GM12872 (cell line): ENCODE results near the gene MACROD2.

ENCODE experiments used
- TF ChIP-seq, protein P1 (sequence below): IDR thresholded peaks from 3 replicates; pipeline ENCODE4 v1.5.1; 2011; ENCODE audit warnings: low read depth, mild to moderate bottlenecking, low read length, moderate library complexity; ENCODE audit not compliant: insufficient read depth

Gene MACROD2

DNA sequence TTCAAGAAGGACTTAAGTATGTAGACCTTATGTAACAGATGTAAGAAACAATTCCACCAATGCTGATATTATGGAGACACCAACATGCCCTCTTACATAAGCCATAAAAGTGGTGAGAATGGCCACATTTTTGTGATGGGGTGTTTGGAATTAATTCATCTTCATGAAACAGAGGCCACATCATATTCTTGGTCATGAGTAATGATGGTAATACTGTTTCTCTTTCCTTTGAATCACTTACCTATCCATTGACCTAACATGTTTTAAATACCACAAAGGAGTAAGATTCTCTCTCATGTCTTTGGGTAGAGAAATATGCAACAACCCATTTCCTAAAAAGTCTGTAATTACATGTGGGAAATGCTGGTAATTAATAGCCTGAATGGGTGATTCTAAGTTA is 887.5 kb downstream of the MACROD2 start:
- TF ChIP-seq, protein P1, sequence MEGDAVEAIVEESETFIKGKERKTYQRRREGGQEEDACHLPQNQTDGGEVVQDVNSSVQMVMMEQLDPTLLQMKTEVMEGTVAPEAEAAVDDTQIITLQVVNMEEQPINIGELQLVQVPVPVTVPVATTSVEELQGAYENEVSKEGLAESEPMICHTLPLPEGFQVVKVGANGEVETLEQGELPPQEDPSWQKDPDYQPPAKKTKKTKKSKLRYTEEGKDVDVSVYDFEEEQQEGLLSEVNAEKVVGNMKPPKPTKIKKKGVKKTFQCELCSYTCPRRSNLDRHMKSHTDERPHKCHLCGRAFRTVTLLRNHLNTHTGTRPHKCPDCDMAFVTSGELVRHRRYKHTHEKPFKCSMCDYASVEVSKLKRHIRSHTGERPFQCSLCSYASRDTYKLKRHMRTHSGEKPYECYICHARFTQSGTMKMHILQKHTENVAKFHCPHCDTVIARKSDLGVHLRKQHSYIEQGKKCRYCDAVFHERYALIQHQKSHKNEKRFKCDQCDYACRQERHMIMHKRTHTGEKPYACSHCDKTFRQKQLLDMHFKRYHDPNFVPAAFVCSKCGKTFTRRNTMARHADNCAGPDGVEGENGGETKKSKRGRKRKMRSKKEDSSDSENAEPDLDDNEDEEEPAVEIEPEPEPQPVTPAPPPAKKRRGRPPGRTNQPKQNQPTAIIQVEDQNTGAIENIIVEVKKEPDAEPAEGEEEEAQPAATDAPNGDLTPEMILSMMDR: no peak

DNA sequence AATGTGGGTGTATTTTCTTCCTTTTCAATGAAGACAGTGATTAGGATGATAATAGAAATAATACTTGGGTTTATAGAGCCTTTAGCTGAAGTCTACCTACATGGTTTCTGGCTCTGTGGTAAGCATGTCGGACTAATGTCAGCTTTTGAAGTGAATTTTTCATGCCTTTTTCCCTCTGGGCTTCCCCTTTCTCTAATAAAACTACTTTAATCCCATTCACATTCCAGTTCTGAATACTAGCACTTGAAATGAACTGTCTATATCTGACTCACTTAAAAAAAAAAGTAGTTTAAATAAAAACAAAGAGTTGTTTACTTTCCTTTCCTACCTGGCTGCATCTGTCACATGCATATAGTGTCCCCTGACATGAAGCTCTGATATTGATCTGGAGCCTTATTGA is 888.0 kb downstream of the MACROD2 start:
- TF ChIP-seq, protein P1: no peak

DNA sequence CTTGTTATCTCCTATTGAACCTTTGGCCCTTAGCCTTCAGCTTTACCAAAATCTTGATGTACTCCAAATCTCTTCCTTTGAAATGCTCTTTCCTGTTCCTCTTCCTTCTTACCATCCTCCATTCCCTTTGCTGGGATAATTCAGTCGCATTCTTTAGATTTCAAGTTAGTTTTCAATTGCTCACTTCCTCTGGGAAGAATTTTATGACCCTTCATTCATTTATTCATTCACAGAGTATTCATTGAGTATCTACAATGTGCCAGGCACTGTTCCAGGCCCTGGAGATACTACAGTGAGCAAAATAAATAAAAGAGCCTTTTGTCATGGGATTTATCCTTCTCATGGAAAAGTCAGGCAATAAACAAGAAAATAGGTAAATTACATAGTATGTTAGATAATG is 890.3 kb downstream of the MACROD2 start:
- TF ChIP-seq, protein P1: no peak

DNA sequence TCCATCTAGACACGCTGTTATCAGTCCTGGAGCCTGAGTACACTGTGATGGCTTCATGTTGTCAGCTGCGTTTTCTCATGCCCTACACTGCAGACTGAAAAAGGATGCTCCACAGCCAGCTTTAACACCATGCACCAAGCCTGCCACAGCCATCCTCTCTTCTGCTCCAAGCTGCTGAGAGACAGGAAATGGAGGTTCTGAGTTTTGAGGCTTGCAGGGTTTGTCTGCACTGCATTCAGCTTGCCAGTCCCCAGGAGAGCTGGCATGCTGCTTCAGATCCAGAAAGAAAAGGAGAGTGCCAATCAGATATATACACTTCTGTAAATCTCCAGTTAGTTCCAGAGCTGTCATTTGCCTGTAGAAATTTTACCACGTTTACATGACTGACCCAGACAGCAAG is 892.8 kb downstream of the MACROD2 start:
- TF ChIP-seq, protein P1: no peak

DNA sequence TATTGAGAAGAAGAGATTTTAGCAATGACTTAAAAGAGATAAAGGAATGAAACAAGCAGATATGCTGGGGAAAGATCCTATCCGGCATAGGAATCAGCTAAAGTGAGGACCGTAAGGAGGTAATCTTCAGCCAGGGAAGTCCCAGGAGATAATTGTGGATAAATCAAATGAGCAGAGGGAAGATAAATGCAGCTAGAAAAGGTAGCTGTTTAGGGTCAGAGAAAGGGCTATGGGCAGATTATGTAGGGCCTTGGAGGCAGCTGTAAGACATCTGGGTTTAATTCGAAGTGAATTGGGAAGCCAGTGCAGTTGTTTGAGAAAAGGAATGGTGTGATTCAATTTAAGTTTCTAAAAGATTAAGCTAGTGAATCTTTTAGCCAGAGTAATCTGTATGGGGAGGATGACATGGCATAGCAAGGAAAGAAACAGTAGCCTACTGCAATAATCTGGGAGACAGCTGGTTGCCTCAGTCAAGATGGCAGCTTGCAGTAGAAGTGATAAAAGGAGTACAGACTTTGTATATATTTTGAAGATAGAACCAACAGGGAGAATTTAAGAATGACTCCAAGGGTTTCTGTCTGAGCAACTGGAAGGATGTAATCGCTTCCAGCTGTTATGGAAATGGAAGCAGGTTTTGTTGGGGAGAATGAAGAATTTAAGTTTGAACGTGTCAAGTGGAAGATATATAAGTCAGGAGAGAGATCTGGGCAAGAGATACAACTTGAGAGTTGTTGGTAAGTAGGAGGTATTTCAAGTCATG is 894.4 kb downstream of the MACROD2 start:
- TF ChIP-seq, protein P1: no peak

DNA sequence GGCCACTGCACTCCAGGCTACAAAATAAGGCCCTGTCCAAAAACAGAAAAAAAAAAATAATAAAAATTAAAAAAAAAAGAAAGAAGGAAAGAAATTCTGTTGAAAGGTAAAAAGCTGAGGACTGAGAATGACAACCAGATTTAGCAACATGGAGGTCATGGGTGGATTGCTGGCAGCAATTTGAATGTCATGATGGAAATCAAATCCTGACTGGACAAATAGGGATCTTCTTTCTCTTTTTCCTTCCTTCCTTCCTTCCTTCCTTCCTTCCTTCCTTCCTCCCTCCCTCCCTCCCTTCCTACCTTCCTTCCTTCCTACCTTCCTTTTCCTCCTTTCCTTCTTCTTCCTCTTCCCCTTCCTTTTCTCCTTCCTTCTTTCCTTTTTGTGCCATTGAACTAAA is 895.4 kb downstream of the MACROD2 start:
- TF ChIP-seq, protein P1: no peak

DNA sequence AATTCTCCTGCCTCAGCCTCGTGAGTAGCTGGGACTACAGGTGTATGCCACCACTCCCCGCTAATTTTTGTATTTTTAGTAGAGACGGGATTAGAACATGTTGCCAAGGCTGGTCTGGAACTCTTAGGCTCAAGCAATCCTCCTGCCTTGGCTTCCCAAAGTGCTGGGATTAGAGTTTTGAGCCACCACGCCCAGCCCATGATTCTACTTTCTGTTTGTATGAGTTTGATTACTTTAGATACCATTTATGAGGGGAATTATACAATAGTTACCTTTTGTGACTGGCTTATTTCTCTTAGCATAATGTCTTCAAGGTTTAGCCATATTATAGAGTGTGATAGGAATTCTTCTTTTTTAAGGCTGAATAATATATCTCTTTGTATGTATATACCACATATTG is 897.5 kb downstream of the MACROD2 start:
- TF ChIP-seq, protein P1: no peak
